ENCODE results near the gene PCNX2.
A peak's percentile ranks its signal among the peaks of the same experiment; 100 is the strongest.

The PCNX2 gene

GRCh38 chr1:232954594-232955365, 340.7 kb downstream of the PCNX2 start:
- no peak overlapping the region for H3K9ac ChIP-seq (ENCODE audit: low read depth in 1 of 2, low read length in 2 of 2)
- peaks cover 0 to 8% of the 10 kb centered on the region in 2 donors for H3K9me3 ChIP-seq (ENCODE audit: control insufficient read depth in 1 of 2, low read length in 2 of 2)
- H3K27me3 ChIP-seq (ENCODE audit: control insufficient read depth in 1 of 2, insufficient read depth in 2 of 2, low read length in 2 of 2) = no peaks in the 10 kb centered on the region
- peaks cover 9 to 10% of the 10 kb centered on the region in 2 donors for H3K36me3 ChIP-seq (ENCODE audit: control insufficient read depth in 1 of 2, insufficient read depth in 2 of 2, low read length in 2 of 2)
- H3K4me1 ChIP-seq (ENCODE audit: control insufficient read depth in 1 of 2, insufficient read depth in 2 of 2, low read length in 2 of 2) = peaks cover 3 to 19% of the 10 kb centered on the region in 2 donors
- no peak overlapping the region for H3K4me3 ChIP-seq (ENCODE audit: low read depth in 1 of 2, low read length in 2 of 2)
- H3K27ac ChIP-seq (ENCODE audit: low read depth, low read length) = no peak overlapping the region

DNA sequence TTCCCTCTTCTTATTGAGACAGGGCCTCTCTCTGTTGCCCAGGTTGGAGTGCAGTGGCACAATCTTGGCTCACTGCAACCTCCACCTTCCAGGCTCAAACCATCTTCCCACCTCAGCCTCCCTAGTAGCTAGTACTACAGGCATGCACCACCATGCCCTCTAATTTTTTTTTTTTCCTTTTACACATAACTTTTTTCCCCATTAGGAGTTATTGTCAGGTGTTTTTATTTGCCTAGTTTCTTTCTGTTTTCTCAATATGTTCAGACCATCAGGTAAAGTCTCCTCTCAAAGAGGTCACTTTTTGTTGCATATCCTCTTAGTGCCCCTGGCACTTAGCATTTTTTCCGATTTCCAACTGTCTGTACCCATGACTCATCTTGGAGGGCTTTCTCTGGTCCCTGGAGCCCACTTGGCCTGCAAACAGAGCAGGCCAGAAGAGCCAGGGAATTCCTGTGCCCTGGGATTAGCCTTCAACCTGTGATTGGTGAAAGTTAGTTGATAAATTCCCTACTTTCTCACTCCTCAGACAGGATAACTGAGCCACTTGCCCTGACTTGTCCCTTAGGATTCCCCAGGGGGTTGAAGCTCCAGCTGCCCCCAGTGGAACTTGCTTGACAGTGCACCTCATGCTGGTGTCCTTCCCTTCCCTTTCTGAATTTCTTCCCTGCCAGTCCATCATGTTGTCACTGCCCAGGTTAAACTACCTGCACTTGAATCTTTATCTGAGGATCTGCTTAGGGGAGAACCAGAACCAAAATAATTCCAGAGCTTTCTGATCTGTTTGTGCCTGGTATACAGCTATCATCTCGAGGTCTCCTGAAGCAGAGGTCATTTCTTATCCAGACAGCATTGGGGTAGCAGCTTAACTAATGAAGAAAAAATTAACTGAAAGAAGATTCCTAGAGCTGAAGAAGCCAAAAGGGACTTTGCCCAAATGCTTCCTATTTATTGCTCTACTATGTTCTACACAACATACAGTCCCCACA, 342.7 kb downstream of the PCNX2 start:
- H3K27ac ChIP-seq (ENCODE audit: low read depth, low read length) = no peak overlapping the region
- H3K9ac ChIP-seq (ENCODE audit: low read depth in 1 of 2, low read length in 2 of 2) = no peak overlapping the region
- no peaks in the 10 kb centered on the region for H3K27me3 ChIP-seq (ENCODE audit: control insufficient read depth in 1 of 2, insufficient read depth in 2 of 2, low read length in 2 of 2)
- H3K9me3 ChIP-seq (ENCODE audit: control insufficient read depth in 1 of 2, low read length in 2 of 2) = no peaks in the 10 kb centered on the region
- peaks cover 3 to 20% of the 10 kb centered on the region in 2 donors for H3K4me1 ChIP-seq (ENCODE audit: control insufficient read depth in 1 of 2, insufficient read depth in 2 of 2, low read length in 2 of 2)
- H3K4me3 ChIP-seq (ENCODE audit: low read depth in 1 of 2, low read length in 2 of 2) = no peak overlapping the region
- H3K36me3 ChIP-seq (ENCODE audit: control insufficient read depth in 1 of 2, insufficient read depth in 2 of 2, low read length in 2 of 2) = peaks cover 0 to 2% of the 10 kb centered on the region in 2 donors

- Histone ChIP-seq H3K36me3 (ENCODE audit: control insufficient read depth in 1 of 2, insufficient read depth in 2 of 2, low read length in 2 of 2) (no peaks in the 10 kb centered on the region), H3K4me3 (ENCODE audit: low read depth in 1 of 2, low read length in 2 of 2) (peak overlapping the region; percentile 73 to 81), H3K4me1 (ENCODE audit: control insufficient read depth in 1 of 2, insufficient read depth in 2 of 2, low read length in 2 of 2) (peaks cover 3 to 20% of the 10 kb centered on the region in 2 donors), H3K27me3 (ENCODE audit: control insufficient read depth in 1 of 2, insufficient read depth in 2 of 2, low read length in 2 of 2) (no peaks in the 10 kb centered on the region), H3K27ac (ENCODE audit: low read depth, low read length) (no peak overlapping the region), H3K9me3 (ENCODE audit: control insufficient read depth in 1 of 2, low read length in 2 of 2) (no peaks in the 10 kb centered on the region), H3K9ac (ENCODE audit: low read depth in 1 of 2, low read length in 2 of 2) (peak overlapping the region in 1 of 2 donors; percentile 80)
These were observed 343.9 kb downstream of the PCNX2 start for GRCh38 chr1:232951605-232952004.

DNA sequence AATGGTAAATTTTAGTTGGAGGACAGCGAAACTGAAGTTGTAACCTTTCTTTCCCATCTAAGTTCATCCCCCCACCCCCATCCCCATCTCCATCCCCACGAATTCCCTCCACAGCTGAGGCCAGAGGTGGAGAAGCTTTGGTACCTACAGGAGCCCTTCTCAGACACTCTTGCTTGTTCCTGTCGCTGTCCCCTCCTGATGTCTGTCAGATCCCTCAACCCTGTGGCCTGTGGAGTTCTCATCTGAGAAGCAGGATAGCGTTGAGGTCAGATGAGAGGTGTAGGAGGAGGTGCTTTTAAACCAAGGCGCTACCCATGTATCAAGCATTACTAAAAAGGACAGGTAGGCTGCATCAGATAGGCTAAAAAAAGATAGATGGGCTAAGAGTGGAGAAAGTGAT, 344.3 kb downstream of the PCNX2 start:
- Histone ChIP-seq H3K36me3 (ENCODE audit: control insufficient read depth in 1 of 2, insufficient read depth in 2 of 2, low read length in 2 of 2) (no peaks in the 10 kb centered on the region), H3K9ac (ENCODE audit: low read depth in 1 of 2, low read length in 2 of 2) (peak overlapping the region; percentile 63 to 80), H3K27ac (ENCODE audit: low read depth, low read length) (no peak overlapping the region), H3K27me3 (ENCODE audit: control insufficient read depth in 1 of 2, insufficient read depth in 2 of 2, low read length in 2 of 2) (no peaks in the 10 kb centered on the region), H3K9me3 (ENCODE audit: control insufficient read depth in 1 of 2, low read length in 2 of 2) (no peaks in the 10 kb centered on the region), H3K4me3 (ENCODE audit: low read depth in 1 of 2, low read length in 2 of 2) (peak overlapping the region; percentile 73 to 81), H3K4me1 (ENCODE audit: control insufficient read depth in 1 of 2, insufficient read depth in 2 of 2, low read length in 2 of 2) (peaks cover 3 to 20% of the 10 kb centered on the region in 2 donors)

DNA sequence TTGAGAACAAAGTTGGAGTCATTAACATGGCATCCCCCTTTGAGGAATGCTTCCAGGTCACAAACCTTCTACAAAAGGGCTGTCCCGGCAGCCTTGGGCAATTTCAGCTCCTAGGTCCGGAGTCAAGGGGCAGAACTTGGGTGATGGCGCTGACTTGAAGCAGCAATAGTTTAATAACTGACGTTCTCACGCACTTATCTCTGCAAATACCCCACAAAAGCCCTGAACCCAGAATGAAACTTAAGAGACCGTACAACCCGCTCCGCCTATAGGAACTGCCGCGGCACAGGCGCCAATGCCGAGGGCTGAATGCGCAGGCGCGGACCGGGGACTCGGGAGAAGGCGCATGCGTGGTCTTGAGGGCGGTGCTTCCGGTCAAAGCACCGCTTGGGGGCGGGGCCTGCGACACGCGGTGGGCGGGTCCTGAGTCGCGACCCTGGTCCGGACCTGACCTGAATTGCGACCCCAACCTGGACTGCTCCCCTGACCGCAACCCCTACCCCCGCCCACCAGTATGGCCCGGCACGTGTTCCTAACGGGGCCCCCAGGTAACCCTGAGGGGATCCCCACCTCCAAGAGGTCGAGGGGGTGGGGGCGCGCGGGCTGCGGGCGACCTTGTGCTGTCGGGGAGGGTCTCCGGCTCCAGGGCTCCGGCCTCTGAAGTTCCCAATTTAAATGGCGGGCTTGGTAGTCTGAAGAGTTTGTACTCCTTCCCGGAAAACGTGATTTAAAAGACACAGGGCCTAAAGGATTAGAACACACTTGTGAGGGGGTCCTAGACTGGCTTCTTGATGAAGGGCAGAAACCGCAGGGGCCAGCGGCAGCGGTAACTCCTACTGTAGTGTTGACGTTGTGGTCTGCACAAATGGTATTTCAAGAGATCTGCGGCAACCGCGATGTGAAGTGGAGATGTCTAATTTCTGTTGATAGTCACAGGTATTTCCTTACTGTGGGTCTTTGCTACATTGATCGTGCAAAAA, 345.0 kb downstream of the PCNX2 start, which contains the start of gene NTPCR:
NTPCR (plus strand) TSS at position 415 of the 980 bp plus-strand sequence; CDS start at position 515, 100 bp downstream.
- Histone ChIP-seq H3K36me3 (ENCODE audit: control insufficient read depth in 1 of 2, insufficient read depth in 2 of 2, low read length in 2 of 2) (no peaks in the 10 kb centered on the region), H3K9ac (ENCODE audit: low read depth in 1 of 2, low read length in 2 of 2) (peak within 1 kb of the TSS; percentile 63 to 80), H3K27ac (ENCODE audit: low read depth, low read length) (peak within 1 kb of the TSS; percentile 71), H3K4me3 (ENCODE audit: low read depth in 1 of 2, low read length in 2 of 2) (peak within 1 kb of the TSS; percentile 73 to 81), H3K27me3 (ENCODE audit: control insufficient read depth in 1 of 2, insufficient read depth in 2 of 2, low read length in 2 of 2) (no peaks in the 10 kb centered on the region), H3K4me1 (ENCODE audit: control insufficient read depth in 1 of 2, insufficient read depth in 2 of 2, low read length in 2 of 2) (peaks cover 3 to 20% of the 10 kb centered on the region in 2 donors), H3K9me3 (ENCODE audit: control insufficient read depth in 1 of 2, low read length in 2 of 2) (no peaks in the 10 kb centered on the region)

GRCh38 chr1:232949636-232950196, 345.8 kb downstream of the PCNX2 start:
- H3K4me1 ChIP-seq (ENCODE audit: control insufficient read depth in 1 of 2, insufficient read depth in 2 of 2, low read length in 2 of 2) = peaks cover 3 to 20% of the 10 kb centered on the region in 2 donors
- H3K4me3 ChIP-seq (ENCODE audit: low read depth in 1 of 2, low read length in 2 of 2) = peak overlapping the region; percentile 73 to 81
- H3K9ac ChIP-seq (ENCODE audit: low read depth in 1 of 2, low read length in 2 of 2) = peak overlapping the region; percentile 29 to 80

GRCh38 chr1:232944347-232944746, 351.2 kb downstream of the PCNX2 start:
- H3K27ac ChIP-seq (ENCODE audit: low read depth, low read length) = no peak overlapping the region
- H3K36me3 ChIP-seq (ENCODE audit: control insufficient read depth in 1 of 2, insufficient read depth in 2 of 2, low read length in 2 of 2) = no peaks in the 10 kb centered on the region
- no peak overlapping the region for H3K9ac ChIP-seq (ENCODE audit: low read depth in 1 of 2, low read length in 2 of 2)
- peaks cover 0 to 3% of the 10 kb centered on the region in 2 donors for H3K4me1 ChIP-seq (ENCODE audit: control insufficient read depth in 1 of 2, insufficient read depth in 2 of 2, low read length in 2 of 2)
- H3K4me3 ChIP-seq (ENCODE audit: low read depth in 1 of 2, low read length in 2 of 2) = no peak overlapping the region
- H3K27me3 ChIP-seq (ENCODE audit: control insufficient read depth in 1 of 2, insufficient read depth in 2 of 2, low read length in 2 of 2) = no peaks in the 10 kb centered on the region
- H3K9me3 ChIP-seq (ENCODE audit: control insufficient read depth in 1 of 2, low read length in 2 of 2) = no peaks in the 10 kb centered on the region

More at GRCh38 chr1:232949636-232950196, 345.8 kb downstream of the PCNX2 start:
- H3K27me3 ChIP-seq (ENCODE audit: control insufficient read depth in 1 of 2, insufficient read depth in 2 of 2, low read length in 2 of 2) = no peaks in the 10 kb centered on the region
- H3K9me3 ChIP-seq (ENCODE audit: control insufficient read depth in 1 of 2, low read length in 2 of 2) = no peaks in the 10 kb centered on the region
- H3K27ac ChIP-seq (ENCODE audit: low read depth, low read length) = no peak overlapping the region
- no peaks in the 10 kb centered on the region for H3K36me3 ChIP-seq (ENCODE audit: control insufficient read depth in 1 of 2, insufficient read depth in 2 of 2, low read length in 2 of 2)

- H3K27ac ChIP-seq (ENCODE audit: low read depth, low read length) = no peak overlapping the region
- no peaks in the 10 kb centered on the region for H3K36me3 ChIP-seq (ENCODE audit: control insufficient read depth in 1 of 2, insufficient read depth in 2 of 2, low read length in 2 of 2)
These were observed 351.8 kb downstream of the PCNX2 start for GRCh38 chr1:232943679-232944252.

More at GRCh38 chr1:232943679-232944252, 351.8 kb downstream of the PCNX2 start:
- Histone ChIP-seq H3K9ac (ENCODE audit: low read depth in 1 of 2, low read length in 2 of 2) (no peak overlapping the region), H3K4me3 (ENCODE audit: low read depth in 1 of 2, low read length in 2 of 2) (no peak overlapping the region), H3K4me1 (ENCODE audit: control insufficient read depth in 1 of 2, insufficient read depth in 2 of 2, low read length in 2 of 2) (peaks cover 0 to 3% of the 10 kb centered on the region in 2 donors), H3K9me3 (ENCODE audit: control insufficient read depth in 1 of 2, low read length in 2 of 2) (no peaks in the 10 kb centered on the region), H3K27me3 (ENCODE audit: control insufficient read depth in 1 of 2, insufficient read depth in 2 of 2, low read length in 2 of 2) (no peaks in the 10 kb centered on the region)
